Muscle layer of duodenum (tissue), 2 donors: ENCODE measurements around the gene CCDC88C.

Source experiments
- H3K27ac ChIP-seq: one replicate; pipeline ENCODE4 v1.7.0; 2013; ENCODE audit warnings: mild to moderate bottlenecking, low read length
- H3K27me3 ChIP-seq: one replicate; pipeline ENCODE4 v1.7.0; 2013; ENCODE audit warnings: low read depth, mild to moderate bottlenecking, control low read depth, low read length
- H3K36me3 ChIP-seq, 2 donors: one replicate each; pipeline ENCODE4 v1.7.0; 2013; ENCODE audit warnings: low read length in 2 of 2, control low read depth in 1 of 2, mild to moderate bottlenecking in 1 of 2; ENCODE audit not compliant: insufficient read depth in 2 of 2, control insufficient read depth in 1 of 2
- H3K4me1 ChIP-seq, 2 donors: one replicate each; pipeline ENCODE4 v1.7.0; 2013; ENCODE audit warnings: low read length in 2 of 2, mild to moderate bottlenecking in 2 of 2, control low read depth in 1 of 2, moderate library complexity in 1 of 2; ENCODE audit not compliant: insufficient read depth in 2 of 2, control insufficient read depth in 1 of 2
- H3K4me3 ChIP-seq, 2 donors: one replicate each; pipeline ENCODE4 v1.7.0; 2013; ENCODE audit warnings: low read length in 2 of 2, low read depth in 1 of 2, mild to moderate bottlenecking in 1 of 2
- H3K9me3 ChIP-seq, 2 donors: one replicate each; pipeline ENCODE4 v1.7.0; 2013; ENCODE audit warnings: low read length in 2 of 2, control low read depth in 1 of 2, mild to moderate bottlenecking in 1 of 2; ENCODE audit not compliant: control insufficient read depth in 1 of 2
- donor health status: healthy.

CCDC88C gene

DNA sequence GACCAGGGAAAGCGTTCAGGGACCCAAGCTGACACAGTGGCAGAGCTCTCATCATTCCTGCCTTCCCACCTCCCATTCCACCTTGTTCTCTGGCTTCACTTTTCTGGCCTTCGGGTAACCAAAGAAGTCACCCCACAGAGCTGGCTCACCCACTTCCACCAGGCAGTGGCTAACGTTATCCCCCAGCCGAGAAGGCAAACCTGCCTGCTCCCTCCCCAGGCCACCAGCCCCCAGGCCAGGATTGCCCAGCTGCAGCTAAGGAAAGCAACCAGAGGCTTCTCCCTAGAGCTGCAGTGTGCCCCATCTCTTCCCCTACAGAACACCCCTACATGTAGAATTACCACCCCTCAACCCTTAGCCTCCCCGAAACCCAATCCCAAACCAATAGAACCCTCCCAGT lies 22.2 kb downstream of the CCDC88C start:
- Histone ChIP-seq H3K36me3 (no peaks in the 10 kb centered on the region), H3K27ac (no peak overlapping the region), H3K9me3 (no peaks in the 10 kb centered on the region), H3K4me1 (peaks cover 0 to 4% of the 10 kb centered on the region in 2 donors), H3K27me3 (no peaks in the 10 kb centered on the region), H3K4me3 (no peak overlapping the region)

DNA sequence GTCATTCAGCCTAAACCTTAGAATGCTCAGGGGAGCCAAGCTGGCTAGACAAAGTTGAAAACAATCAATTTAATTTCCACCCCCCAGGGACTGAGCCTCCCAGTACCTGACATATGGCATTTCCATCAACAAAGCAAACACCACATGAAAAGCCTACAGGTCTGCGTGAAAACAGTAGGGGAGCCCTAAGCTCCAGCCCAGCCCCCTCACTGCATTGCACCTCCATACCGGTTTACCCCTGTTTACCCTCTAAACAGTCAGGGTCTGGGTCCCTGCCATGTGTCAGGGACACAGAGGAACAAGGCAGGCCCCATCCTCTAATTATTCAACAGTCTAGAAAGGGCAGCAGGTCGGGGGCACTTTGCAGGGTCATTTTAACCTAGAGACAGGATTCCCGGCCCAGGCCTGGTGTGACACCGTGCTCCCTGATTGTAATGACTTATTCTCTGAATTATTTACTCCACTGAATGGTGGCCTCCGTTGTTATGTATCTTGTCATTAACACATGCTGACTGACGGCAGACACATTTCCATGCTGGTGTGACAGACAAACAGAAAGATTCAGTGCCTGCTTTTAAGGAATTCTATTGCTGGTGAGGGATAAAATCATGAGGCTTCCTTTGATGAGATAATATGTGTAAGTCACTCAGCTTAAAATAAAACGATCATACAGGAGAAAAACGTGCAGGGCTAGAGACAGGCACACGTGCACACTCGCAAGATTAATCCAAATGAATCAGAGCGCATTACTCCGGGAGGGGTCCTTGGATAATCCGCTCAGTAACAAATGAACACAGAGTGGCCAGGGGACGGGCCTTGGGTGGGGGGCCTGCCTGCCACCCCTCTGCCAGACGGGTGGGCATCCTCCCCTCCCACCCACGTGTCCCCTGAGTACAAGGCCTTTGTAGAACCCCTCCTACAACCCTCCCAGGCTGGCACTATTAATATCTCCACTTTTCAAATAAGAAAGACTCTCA lies 23.2 kb downstream of the CCDC88C start:
- Histone ChIP-seq H3K36me3 (no peaks in the 10 kb centered on the region), H3K4me1 (peaks cover 0 to 3% of the 10 kb centered on the region in 2 donors), H3K27me3 (no peaks in the 10 kb centered on the region), H3K9me3 (no peaks in the 10 kb centered on the region), H3K4me3 (no peak overlapping the region), H3K27ac (no peak overlapping the region)

DNA sequence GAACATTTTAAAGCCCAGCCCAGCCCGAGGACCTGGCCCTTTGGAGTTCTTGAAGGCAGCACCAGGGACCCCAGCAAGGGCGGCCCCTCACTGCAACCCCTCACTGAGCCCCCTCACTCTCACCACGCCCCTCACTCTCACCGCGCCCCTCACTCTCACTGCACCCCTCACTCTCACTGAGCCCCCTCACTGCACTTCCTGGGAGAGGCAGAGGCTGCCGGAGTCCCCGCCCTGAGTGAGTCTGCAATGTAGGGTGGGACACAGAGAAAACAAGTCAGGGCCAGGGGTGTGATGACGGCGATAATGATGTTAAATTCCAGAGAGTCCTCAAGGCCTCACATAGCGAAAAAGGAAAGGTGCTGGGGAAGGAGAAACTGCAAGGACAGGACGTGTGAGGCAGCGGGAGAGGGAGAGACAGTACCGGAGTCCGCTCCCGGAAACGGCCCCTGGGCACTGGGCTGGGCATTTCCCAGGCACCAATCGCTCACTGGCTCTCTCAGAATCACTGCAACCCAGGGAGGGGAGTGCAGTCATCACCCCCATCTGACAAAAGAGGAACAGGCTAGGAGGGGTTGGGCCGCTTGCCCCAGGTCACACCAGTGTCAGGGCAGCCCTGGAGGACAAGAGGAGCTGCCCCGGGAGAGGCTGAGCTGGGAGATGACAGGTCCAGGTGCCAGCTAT lies 24.9 kb downstream of the CCDC88C start:
- no peaks in the 10 kb centered on the region for H3K27me3 ChIP-seq
- H3K27ac ChIP-seq = no peak overlapping the region
- H3K4me3 ChIP-seq = no peak overlapping the region
- no peaks in the 10 kb centered on the region for H3K36me3 ChIP-seq
- peaks cover 3 to 5% of the 10 kb centered on the region in 2 donors for H3K4me1 ChIP-seq
- no peaks in the 10 kb centered on the region for H3K9me3 ChIP-seq

DNA sequence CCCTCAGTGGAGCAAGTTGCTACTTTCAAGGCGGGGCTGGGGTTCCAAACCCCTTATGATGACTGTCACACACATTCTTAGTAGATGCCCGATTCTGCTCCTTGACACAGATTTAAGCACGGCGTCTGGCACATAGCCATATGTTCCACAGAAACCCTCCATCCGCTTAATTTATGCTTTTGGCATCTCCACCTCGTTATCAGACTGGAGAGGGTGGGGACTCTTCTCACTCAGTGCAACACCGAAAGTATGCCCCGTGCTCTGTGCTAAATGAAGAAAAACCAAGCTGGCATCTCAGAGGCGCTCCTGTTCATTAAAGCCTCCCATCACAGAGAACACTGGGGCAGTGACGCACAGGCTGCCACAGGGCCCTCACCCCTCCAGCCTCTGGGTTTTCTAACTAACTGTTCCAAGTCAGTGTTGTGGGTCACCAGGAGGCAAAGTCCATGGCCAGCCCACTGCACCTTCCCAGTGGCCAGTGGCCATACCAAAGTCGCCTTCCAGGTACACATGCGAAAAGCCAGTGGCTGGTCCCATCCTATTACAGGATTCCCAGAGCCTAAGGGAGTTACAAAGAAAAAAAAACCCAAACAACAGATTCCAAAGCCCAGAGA lies 27.3 kb downstream of the CCDC88C start:
- H3K9me3 ChIP-seq = no peaks in the 10 kb centered on the region
- H3K36me3 ChIP-seq = no peaks in the 10 kb centered on the region
- H3K27me3 ChIP-seq = no peaks in the 10 kb centered on the region
- peaks cover 3 to 5% of the 10 kb centered on the region in 2 donors for H3K4me1 ChIP-seq
- no peak overlapping the region for H3K4me3 ChIP-seq
- no peak overlapping the region for H3K27ac ChIP-seq

DNA sequence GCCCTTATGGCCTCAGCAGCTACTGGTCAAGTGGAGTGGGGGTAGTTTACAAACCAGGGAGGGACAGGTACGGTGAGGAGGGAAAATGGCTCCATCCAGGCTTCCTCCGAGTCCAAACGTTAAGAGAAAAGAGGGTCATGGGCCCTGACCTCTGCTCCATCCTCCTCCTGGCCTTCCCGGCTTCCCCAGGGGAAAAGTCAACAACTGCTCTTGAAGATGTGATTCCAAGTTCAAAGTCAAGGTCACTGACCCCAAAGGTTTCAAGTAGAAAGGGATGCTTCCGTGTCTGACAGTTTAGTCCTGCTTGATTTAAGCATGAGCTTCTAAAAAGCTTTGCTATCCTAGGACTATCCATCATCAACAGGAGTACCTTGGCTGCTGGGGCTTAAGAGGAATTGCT lies 28.5 kb downstream of the CCDC88C start:
- Histone ChIP-seq H3K27me3 (no peaks in the 10 kb centered on the region), H3K4me1 (peaks cover 3 to 5% of the 10 kb centered on the region in 2 donors), H3K9me3 (no peaks in the 10 kb centered on the region), H3K36me3 (no peaks in the 10 kb centered on the region), H3K4me3 (no peak overlapping the region), H3K27ac (no peak overlapping the region)

DNA sequence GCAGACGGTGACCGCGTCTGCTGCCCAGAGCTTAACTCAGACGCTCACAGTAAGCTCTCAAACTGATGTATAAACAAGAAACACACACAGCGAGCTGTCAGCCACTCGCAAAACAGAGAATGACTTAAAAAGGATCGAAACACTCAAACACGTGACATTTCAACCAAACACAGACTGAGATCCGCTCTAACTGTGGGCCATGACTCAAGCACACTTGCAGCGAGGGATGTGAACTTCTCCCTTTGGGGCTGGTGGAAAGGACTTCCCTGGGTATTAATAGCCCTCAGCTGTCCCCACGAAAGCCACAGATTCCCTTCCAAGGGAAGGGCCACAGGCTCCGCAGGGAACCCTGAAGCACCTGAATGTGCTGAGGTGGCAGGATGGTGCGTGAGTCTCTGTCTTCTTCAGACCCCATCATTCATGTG lies 29.1 kb downstream of the CCDC88C start:
- no peaks in the 10 kb centered on the region for H3K27me3 ChIP-seq
- no peaks in the 10 kb centered on the region for H3K36me3 ChIP-seq
- H3K4me1 ChIP-seq = peaks cover 3 to 5% of the 10 kb centered on the region in 2 donors
- no peak overlapping the region for H3K27ac ChIP-seq
- H3K9me3 ChIP-seq = no peaks in the 10 kb centered on the region
- no peak overlapping the region for H3K4me3 ChIP-seq

DNA sequence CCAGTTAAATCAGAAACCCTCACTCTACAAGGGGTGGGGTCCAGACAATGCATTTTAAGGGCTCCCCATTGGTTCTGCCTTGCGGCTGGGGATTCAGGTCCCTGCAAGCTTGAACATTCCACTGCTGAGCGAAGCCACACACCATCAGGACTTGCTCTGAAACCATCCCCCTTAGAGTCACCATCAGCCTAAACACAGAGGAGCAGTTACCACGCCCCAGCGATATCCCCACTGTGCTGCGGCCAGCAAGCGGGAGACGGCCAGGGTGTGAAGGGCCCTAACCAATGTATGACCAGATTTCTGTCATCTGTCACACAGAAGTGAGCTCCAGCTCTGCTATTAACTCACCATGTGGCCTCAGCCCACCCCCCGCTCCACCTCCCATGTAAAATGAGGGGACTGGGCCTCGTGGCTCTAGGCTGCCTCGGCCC lies 29.7 kb downstream of the CCDC88C start:
- no peak overlapping the region for H3K27ac ChIP-seq
- H3K4me1 ChIP-seq = peaks cover 3 to 5% of the 10 kb centered on the region in 2 donors
- no peak overlapping the region for H3K4me3 ChIP-seq

DNA sequence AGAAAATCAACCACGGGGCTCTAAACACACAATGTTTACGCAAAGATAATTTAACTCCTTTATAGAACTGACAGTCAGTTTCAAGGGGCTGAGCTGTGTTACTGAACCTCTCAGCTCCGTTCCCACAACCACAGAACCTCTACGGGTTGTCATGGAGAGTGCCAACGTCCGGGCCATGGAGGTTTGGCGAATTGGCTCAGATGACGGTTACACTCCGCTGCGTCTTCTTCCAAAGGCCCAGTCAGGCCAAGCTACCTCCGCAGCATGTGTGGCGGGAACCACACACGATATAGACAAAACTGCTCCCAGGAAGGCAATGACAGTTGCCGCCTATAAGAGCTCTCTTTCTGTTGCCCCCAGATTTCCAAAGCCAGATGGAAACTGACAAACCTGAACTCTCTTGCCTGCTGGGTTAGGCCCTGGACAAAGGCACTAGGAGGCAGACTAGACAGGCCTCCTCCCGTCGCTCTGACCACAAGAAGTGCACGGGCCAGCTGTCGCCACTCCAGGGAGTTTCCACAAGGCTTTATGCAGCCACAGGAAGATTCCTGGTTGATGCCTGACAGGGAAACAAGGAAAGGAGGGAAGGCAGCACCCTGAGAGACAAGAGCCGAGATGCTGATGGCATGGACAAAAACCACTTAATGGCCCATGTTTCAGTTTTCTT lies 30.3 kb downstream of the CCDC88C start:
- Histone ChIP-seq H3K27me3 (no peaks in the 10 kb centered on the region), H3K4me1 (peaks cover 3 to 5% of the 10 kb centered on the region in 2 donors), H3K4me3 (no peak overlapping the region), H3K9me3 (no peaks in the 10 kb centered on the region), H3K36me3 (no peaks in the 10 kb centered on the region), H3K27ac (no peak overlapping the region)

More for the DNA sequence above, 29.7 kb downstream of the CCDC88C start:
- H3K27me3 ChIP-seq = no peaks in the 10 kb centered on the region
- no peaks in the 10 kb centered on the region for H3K36me3 ChIP-seq
- H3K9me3 ChIP-seq = no peaks in the 10 kb centered on the region

DNA sequence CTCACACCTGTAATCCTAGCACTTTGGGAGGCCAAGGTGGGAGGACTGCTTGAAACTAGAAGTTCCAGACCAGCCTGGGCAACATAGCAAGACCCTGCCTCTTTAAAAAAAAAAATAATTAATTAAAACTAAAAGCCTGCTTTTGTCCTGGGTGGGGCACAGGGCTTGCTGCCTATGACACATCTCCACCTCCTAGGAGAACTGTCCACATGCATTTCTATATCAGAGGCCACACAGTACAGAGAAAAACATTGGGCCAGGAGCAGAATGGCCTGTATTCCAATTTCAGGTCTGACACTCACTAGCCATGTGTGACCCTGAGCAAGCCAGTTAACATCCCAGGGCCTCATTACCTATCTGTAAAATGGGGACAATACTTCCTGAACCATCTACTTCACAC lies 31.9 kb downstream of the CCDC88C start:
- peaks cover 3 to 5% of the 10 kb centered on the region in 2 donors for H3K4me1 ChIP-seq
- H3K9me3 ChIP-seq = no peaks in the 10 kb centered on the region
- no peak overlapping the region for H3K27ac ChIP-seq
- H3K36me3 ChIP-seq = no peaks in the 10 kb centered on the region
- no peaks in the 10 kb centered on the region for H3K27me3 ChIP-seq
- H3K4me3 ChIP-seq = no peak overlapping the region

DNA sequence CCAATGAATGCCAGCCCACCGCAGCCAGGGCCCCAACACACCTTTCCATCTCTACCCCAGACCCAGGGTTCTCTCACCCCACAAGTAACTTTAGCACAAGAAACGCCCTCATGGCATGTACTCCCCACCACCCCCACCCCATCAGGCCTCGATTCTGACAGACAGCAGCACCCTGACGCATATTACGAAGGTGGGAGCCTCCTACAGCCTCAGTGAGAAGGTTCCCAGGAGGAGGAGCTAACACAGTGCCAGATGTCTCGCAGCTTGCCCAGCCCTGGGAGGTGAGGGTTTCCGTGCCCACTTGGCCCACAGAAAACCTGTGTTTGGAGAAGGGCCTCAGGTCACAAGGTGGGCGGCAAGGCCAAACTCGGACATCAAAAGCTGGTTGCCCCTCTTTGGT lies 32.4 kb downstream of the CCDC88C start:
- no peaks in the 10 kb centered on the region for H3K27me3 ChIP-seq
- H3K4me3 ChIP-seq = no peak overlapping the region
- H3K27ac ChIP-seq = no peak overlapping the region

DNA sequence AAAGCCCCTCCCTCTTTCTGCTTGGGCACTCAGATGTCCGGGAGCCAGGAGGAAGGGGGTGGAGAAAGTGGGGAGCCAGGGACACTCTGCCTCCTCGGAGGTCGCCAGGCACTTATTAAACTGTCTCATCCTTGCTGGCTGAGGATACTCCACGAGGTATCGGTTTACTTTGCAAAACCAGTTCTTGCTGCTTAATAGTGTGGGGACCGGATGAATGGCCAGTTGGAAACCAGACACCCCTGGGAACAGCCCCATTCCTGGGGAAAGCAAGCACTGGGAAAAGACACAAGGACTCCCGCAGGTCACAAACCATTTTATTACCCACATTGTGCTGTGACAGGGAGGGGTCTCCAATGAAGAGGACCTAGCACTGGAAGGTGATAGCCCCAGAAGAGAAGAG lies 34.2 kb downstream of the CCDC88C start:
- no peak overlapping the region for H3K27ac ChIP-seq
- H3K27me3 ChIP-seq = no peaks in the 10 kb centered on the region
- peaks cover 13 to 26% of the 10 kb centered on the region in 2 donors for H3K4me1 ChIP-seq
- H3K4me3 ChIP-seq = no peak overlapping the region
- no peaks in the 10 kb centered on the region for H3K36me3 ChIP-seq
- H3K9me3 ChIP-seq = no peaks in the 10 kb centered on the region

More for the DNA sequence above, 32.4 kb downstream of the CCDC88C start:
- H3K4me1 ChIP-seq = peaks cover 3 to 9% of the 10 kb centered on the region in 2 donors
- H3K36me3 ChIP-seq = no peaks in the 10 kb centered on the region
- no peaks in the 10 kb centered on the region for H3K9me3 ChIP-seq
